Measurements from ENCODE around the gene ERICH2.
A peak's percentile ranks its signal among the peaks of the same experiment; 100 is the strongest.

ERICH2 gene

GRCh38 chr2:170815311-170815710 lies 45.1 kb downstream of the ERICH2 start:
- Histone ChIP-seq H3K27ac (ENCODE audit: low read depth, low read length) (no peak overlapping the region), H4K20me1 (ENCODE audit: control insufficient read depth, insufficient read depth, low read depth, low read length) (no peaks in the 10 kb centered on the region), H3K9me3 (ENCODE audit: control insufficient read depth, insufficient read depth, low read length) (no peaks in the 10 kb centered on the region), H3K4me1 (ENCODE audit: control insufficient read depth, low read length) (peaks cover 20% of the 10 kb centered on the region), H3F3A (ENCODE audit: control insufficient read depth, insufficient read depth) (no peaks in the 10 kb centered on the region; the same call in 1 of the 2 replicates), H3K4me3 (ENCODE audit: low read length) (peak overlapping the region; percentile 79), H3K27me3 (ENCODE audit: control insufficient read depth, low read length) (peaks cover 47% of the 10 kb centered on the region), H3K9me2 (replicated peaks; ENCODE audit: control insufficient read depth, low read length) (no peaks in the 10 kb centered on the region), H3K36me3 (ENCODE audit: control insufficient read depth, low read length) (no peaks in the 10 kb centered on the region), H3K79me2 (ENCODE audit: control insufficient read depth, low read length) (no peaks in the 10 kb centered on the region), H3K4me2 (ENCODE audit: low read length) (peak overlapping the region; percentile 97)
- TF ChIP-seq CTCF (IDR thresholded peaks at IDR 0.05; ENCODE audit: low read depth, low read length, poor library complexity, severe bottlenecking) (no peak), EZH2phosphoT487 (IDR thresholded peaks at IDR 0.05; ENCODE audit: borderline replicate concordance, low read length) (no peak)

GRCh38 chr2:170815746-170816503 lies 45.7 kb downstream of the ERICH2 start:
- Histone ChIP-seq H3K9me2 (replicated peaks; ENCODE audit: control insufficient read depth, low read length) (no peaks in the 10 kb centered on the region), H3K4me3 (ENCODE audit: low read length) (peak overlapping the region; percentile 79), H4K20me1 (ENCODE audit: control insufficient read depth, insufficient read depth, low read depth, low read length) (no peaks in the 10 kb centered on the region), H3K4me1 (ENCODE audit: control insufficient read depth, low read length) (peaks cover 26% of the 10 kb centered on the region), H3K4me2 (ENCODE audit: low read length) (peak overlapping the region; percentile 97), H3K9me3 (ENCODE audit: control insufficient read depth, insufficient read depth, low read length) (no peaks in the 10 kb centered on the region), H3K36me3 (ENCODE audit: control insufficient read depth, low read length) (no peaks in the 10 kb centered on the region), H3K79me2 (ENCODE audit: control insufficient read depth, low read length) (no peaks in the 10 kb centered on the region), H3K27me3 (ENCODE audit: control insufficient read depth, low read length) (peaks cover 54% of the 10 kb centered on the region), H3F3A (ENCODE audit: control insufficient read depth, insufficient read depth) (no peaks in the 10 kb centered on the region; the same call in 1 of the 2 replicates), H3K27ac (ENCODE audit: low read depth, low read length) (peak overlapping the region; percentile 67)
- TF ChIP-seq EZH2phosphoT487 (IDR thresholded peaks at IDR 0.05; ENCODE audit: borderline replicate concordance, low read length) (no peak), CTCF (IDR thresholded peaks at IDR 0.05; ENCODE audit: low read depth, low read length, poor library complexity, severe bottlenecking) (peak; percentile 83)

- Histone ChIP-seq H3K9me2 (replicated peaks; ENCODE audit: control insufficient read depth, low read length) (no peaks in the 10 kb centered on the region), H3F3A (ENCODE audit: control insufficient read depth, insufficient read depth) (no peaks in the 10 kb centered on the region; the same call in 1 of the 2 replicates), H4K20me1 (ENCODE audit: control insufficient read depth, insufficient read depth, low read depth, low read length) (no peaks in the 10 kb centered on the region), H3K36me3 (ENCODE audit: control insufficient read depth, low read length) (no peaks in the 10 kb centered on the region), H3K27me3 (ENCODE audit: control insufficient read depth, low read length) (peaks cover 56% of the 10 kb centered on the region), H3K27ac (ENCODE audit: low read depth, low read length) (peak within 1 kb of the TSS; percentile 67), H3K9me3 (ENCODE audit: control insufficient read depth, insufficient read depth, low read length) (no peaks in the 10 kb centered on the region), H3K4me2 (ENCODE audit: low read length) (peak within 1 kb of the TSS; percentile 97), H3K4me3 (ENCODE audit: low read length) (peak within 1 kb of the TSS; percentile 79), H3K4me1 (ENCODE audit: control insufficient read depth, low read length) (peaks cover 28% of the 10 kb centered on the region), H3K79me2 (ENCODE audit: control insufficient read depth, low read length) (no peaks in the 10 kb centered on the region)
- TF ChIP-seq CTCF (IDR thresholded peaks at IDR 0.05; ENCODE audit: low read depth, low read length, poor library complexity, severe bottlenecking): no peak
- TF ChIP-seq EZH2phosphoT487 (IDR thresholded peaks at IDR 0.05; ENCODE audit: borderline replicate concordance, low read length): no peak
Observed at GRCh38 chr2:170816504-170817092, 46.4 kb downstream of the ERICH2 start, which contains the start of gene GAD1. TSS of gene GAD1 (plus strand) at chr2:170816887. CDS start at chr2:170818592, 1,705 bp downstream.
